Stomach (tissue), 9 donors: ENCODE data around the gene SPACA4. TPM values are rescaled to one million over a fixed set of nuclear protein-coding genes. Genes with fewer than 3 reads are reported as not detected.
A peak's percentile ranks its signal among the peaks of the same experiment; 100 is the strongest.

ENCODE experiments used
- DNase-seq, 2 donors: peaks; one replicate each; pipeline versions ENCODE4 v3.0.0 to v3.0.0-alpha.2; 2013 to 2019
- H3K27ac ChIP-seq, 5 donors: fragments of 200-600 bp in 4 of 5; sonication (generic) in 4 of 5; one replicate each; pipeline ENCODE4 v1.5.1; 2013 to 2019; ENCODE audit warnings: mild to moderate bottlenecking in 1 of 5, moderate library complexity in 1 of 5
- H3K27me3 ChIP-seq, 3 donors: fragments of 200-600 bp; sonication (generic); one replicate each; pipeline ENCODE4 v1.5.1; 2017 to 2019; ENCODE audit warnings: mixed run types in 1 of 3
- H3K36me3 ChIP-seq, 4 donors: fragments of 200-600 bp; sonication (generic); 1 replicate in 3 of 4; 2 replicates in 1 of 4; pipeline ENCODE4 v1.5.1; 2016 to 2019
- H3K4me1 ChIP-seq, 4 donors: fragments of 200-600 bp; sonication (generic); one replicate each; pipeline ENCODE4 v1.5.1; 2016 to 2019
- H3K4me3 ChIP-seq, 4 donors: fragments of 200-600 bp; sonication (generic) in 3 of 4; one replicate each; pipeline ENCODE4 v1.5.1; 2016 to 2019; ENCODE audit warnings: mild to moderate bottlenecking in 1 of 4
- H3K9me3 ChIP-seq, 4 donors: fragments of 200-600 bp; sonication (generic); one replicate each; pipeline ENCODE4 v1.5.1; 2016 to 2019
- EP300 ChIP-seq: sonication (generic); formaldehyde crosslinking; IDR thresholded peaks from one replicate; pipeline ENCODE4 v1.6.1; 2017; ENCODE audit warnings: antibody characterized with exemption
- POLR2A ChIP-seq, 4 donors: fragments of 450-650 bp; IDR thresholded peaks; one replicate each; pipeline ENCODE4 v1.6.1; 2016; ENCODE audit warnings: antibody characterized with exemption in 4 of 4, control low read depth in 2 of 4, mild to moderate bottlenecking in 1 of 4, moderate library complexity in 1 of 4
- POLR2AphosphoS5 ChIP-seq, 3 donors: sonication (generic); formaldehyde crosslinking; IDR thresholded peaks; one replicate each; pipeline ENCODE4 v1.6.1; 2016; ENCODE audit warnings: antibody characterized with exemption in 3 of 3
- WGBS, 5 donors: extraction: QIAGEN DNeasy Blood & Tissue Kit in 3 of 5; methylation state at CpG; one replicate each; pipeline versions ENCODE4 v1.1.5 to v1.1.7; 2013 to 2018; 5-methylcytosine and 5-hydroxymethylcytosine counted together
- intact Hi-C: fragments of 100-400 bp; cut with DNase I; formaldehyde crosslinking; loops from one replicate; pipeline ENCODE4 v1.15.1; 2023; ENCODE audit warnings: low total_unique reads
- polyA plus RNA-seq, 3 donors: library from polyadenylated mRNA; stranded (reverse); fragments of 200-250 nt; gene quantifications; one replicate each; pipeline ENCODE4 v1.2.3, GENCODE V29; 2013
- total RNA-seq, 5 donors: library from RNA; depleted of rRNA; stranded (reverse); fragments of >200 nt; gene quantifications; one replicate each; pipeline versions ENCODE4 v1.1.0 to v1.2.3, GENCODE V29; 2014 to 2016
- TF ChIP-seq, protein P1 (sequence below), 7 experiments: fragments of 450-650 bp in 4 of 7; fragments of 200-600 bp in 3 of 7; sonication (generic) in 3 of 7; IDR thresholded peaks; one replicate each; pipeline ENCODE4 v1.5.1; 2016 to 2019; ENCODE audit warnings: antibody characterized with exemption in 7 of 7, control low read depth in 2 of 7, mild to moderate bottlenecking in 1 of 7
- donor health status: healthy with polysubstance abuse.
- donor health status: Bipolar disorder and iron deficiency.
- donor health status: healthy.

Gene SPACA4
- total and polyA plus RNA-seq, 8 donors: not detected

DNA sequence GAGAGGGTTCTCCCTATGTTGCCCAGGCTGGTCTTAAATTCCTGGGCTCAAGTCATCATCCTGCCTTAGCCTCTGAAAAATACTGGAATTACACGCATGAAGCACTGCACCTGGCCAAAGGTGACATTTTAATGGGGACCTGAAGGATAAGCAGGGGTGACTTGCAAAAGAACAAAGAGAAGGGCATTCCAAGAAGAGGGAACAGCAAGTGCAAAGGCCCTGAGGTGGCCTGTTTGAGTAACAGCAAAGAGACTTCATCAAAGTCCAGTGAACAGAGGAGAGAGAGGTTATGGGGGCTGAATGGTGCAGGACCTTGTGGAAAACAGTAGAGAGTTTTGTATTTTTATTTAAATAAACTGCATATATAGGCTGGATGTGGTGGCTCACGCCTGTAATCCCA, 35.3 kb downstream of the SPACA4 start:
- H3K27me3 ChIP-seq: no peaks in the 10 kb centered on the region
- H3K9me3 ChIP-seq: no peaks in the 10 kb centered on the region
- no peak overlapping the region for H3K4me3 ChIP-seq
- no peak for DNase-seq
- intact Hi-C loops: loop anchor here (10.0 kb wide), 1 partner anchor 103 kb away; the partner anchor contains the start of genes IZUMO1 and RASIP1
- TF ChIP-seq POLR2A (IDR thresholded peaks at IDR 0.05): no peak
- no peak for TF ChIP-seq POLR2AphosphoS5 (IDR thresholded peaks at IDR 0.05)
- no peak for TF ChIP-seq EP300
- TF ChIP-seq, protein P1, sequence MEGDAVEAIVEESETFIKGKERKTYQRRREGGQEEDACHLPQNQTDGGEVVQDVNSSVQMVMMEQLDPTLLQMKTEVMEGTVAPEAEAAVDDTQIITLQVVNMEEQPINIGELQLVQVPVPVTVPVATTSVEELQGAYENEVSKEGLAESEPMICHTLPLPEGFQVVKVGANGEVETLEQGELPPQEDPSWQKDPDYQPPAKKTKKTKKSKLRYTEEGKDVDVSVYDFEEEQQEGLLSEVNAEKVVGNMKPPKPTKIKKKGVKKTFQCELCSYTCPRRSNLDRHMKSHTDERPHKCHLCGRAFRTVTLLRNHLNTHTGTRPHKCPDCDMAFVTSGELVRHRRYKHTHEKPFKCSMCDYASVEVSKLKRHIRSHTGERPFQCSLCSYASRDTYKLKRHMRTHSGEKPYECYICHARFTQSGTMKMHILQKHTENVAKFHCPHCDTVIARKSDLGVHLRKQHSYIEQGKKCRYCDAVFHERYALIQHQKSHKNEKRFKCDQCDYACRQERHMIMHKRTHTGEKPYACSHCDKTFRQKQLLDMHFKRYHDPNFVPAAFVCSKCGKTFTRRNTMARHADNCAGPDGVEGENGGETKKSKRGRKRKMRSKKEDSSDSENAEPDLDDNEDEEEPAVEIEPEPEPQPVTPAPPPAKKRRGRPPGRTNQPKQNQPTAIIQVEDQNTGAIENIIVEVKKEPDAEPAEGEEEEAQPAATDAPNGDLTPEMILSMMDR (IDR thresholded peaks at IDR 0.05): no peak
- H3K27ac ChIP-seq: no peak overlapping the region
- peaks cover 27 to 58% (median 47%) of the 10 kb centered on the region in 4 donors for H3K4me1 ChIP-seq
- WGBS, 5 donors: 94 to 97% (median 96%) methylated on average over 2 of the region's 2 CpGs
- no peaks in the 10 kb centered on the region for H3K36me3 ChIP-seq

DNA sequence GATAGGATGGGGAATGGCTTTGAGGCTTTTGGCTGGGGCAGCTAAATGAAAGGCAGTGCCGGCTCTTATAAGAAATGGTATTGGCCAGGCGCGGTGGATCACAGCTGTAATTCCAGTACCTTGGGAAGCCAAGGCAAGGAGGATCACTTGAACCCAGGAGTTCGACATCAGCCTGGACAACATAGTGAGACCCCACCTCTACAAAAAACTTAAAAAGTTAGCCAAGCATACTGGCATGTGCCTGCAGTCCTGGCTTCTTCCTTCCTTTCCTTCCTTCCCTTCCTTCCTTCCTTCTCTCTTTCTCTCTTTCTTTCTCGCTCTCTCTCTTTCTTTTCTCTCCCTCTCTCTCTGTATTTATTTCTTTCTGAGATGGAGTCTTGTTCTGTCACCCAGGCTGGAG, 36.3 kb downstream of the SPACA4 start:
- intact Hi-C loops: loop anchor here (10.0 kb wide), 1 partner anchor 102 kb away; the partner anchor contains the start of genes IZUMO1 and RASIP1

DNA sequence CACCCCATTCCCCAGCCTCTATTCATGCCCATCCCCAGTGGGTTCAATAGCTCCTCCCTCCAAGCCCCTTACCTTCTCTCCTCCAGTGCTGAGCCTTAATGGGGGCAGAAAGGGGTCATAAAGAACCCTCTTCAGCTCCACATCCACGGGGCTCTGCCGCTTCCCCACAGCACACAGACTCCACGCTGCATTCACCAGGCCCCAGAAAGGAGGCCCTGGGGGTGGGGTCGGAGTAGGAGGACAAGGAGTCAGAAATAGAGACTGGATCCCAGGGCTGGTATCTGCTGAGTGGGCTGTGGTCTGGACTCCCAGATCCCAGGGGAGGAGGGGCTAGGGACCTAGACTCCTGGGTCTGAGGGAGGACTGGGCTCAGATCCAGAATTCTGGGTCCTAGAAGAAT, 37.8 kb downstream of the SPACA4 start:
- Histone ChIP-seq H3K4me3 (peak overlapping the region; percentile 50 to 65 (median 57)), H3K27ac (peak overlapping the region in 2 of 5 donors; percentile 93 to 95), H3K9me3 (no peaks in the 10 kb centered on the region), H3K27me3 (no peaks in the 10 kb centered on the region), H3K4me1 (peaks cover 19 to 44% (median 31%) of the 10 kb centered on the region in 4 donors), H3K36me3 (no peaks in the 10 kb centered on the region)
- WGBS, 5 donors: 71 to 80% (median 76%) methylated on average over 4 of the region's 4 CpGs
- TF ChIP-seq EP300 (no peak), POLR2AphosphoS5 (IDR thresholded peaks at IDR 0.05) (no peak), POLR2A (IDR thresholded peaks at IDR 0.05) (no peak)
- TF ChIP-seq, protein P1 (IDR thresholded peaks at IDR 0.05): no peak
- intact Hi-C loops: loop anchor here (10.0 kb wide), 1 partner anchor 100 kb away; the partner anchor contains the start of genes IZUMO1 and RASIP1
- DNase-seq: peak in 1 of 2 donors; percentile 39

More for the DNA sequence above, 36.3 kb downstream of the SPACA4 start:
- H3K27me3 ChIP-seq: no peaks in the 10 kb centered on the region
- peaks cover 26 to 55% (median 43%) of the 10 kb centered on the region in 4 donors for H3K4me1 ChIP-seq
- H3K9me3 ChIP-seq: no peaks in the 10 kb centered on the region
- DNase-seq: no peak
- H3K27ac ChIP-seq: no peak overlapping the region
- H3K36me3 ChIP-seq: no peaks in the 10 kb centered on the region
- WGBS, 5 donors: 85 to 100% (median 89%) methylated on average over 5 of the region's 5 CpGs
- H3K4me3 ChIP-seq: no peak overlapping the region
- TF ChIP-seq EP300: no peak
- TF ChIP-seq, protein P1 (IDR thresholded peaks at IDR 0.05): no peak
- TF ChIP-seq POLR2A (IDR thresholded peaks at IDR 0.05): no peak
- no peak for TF ChIP-seq POLR2AphosphoS5 (IDR thresholded peaks at IDR 0.05)

DNA sequence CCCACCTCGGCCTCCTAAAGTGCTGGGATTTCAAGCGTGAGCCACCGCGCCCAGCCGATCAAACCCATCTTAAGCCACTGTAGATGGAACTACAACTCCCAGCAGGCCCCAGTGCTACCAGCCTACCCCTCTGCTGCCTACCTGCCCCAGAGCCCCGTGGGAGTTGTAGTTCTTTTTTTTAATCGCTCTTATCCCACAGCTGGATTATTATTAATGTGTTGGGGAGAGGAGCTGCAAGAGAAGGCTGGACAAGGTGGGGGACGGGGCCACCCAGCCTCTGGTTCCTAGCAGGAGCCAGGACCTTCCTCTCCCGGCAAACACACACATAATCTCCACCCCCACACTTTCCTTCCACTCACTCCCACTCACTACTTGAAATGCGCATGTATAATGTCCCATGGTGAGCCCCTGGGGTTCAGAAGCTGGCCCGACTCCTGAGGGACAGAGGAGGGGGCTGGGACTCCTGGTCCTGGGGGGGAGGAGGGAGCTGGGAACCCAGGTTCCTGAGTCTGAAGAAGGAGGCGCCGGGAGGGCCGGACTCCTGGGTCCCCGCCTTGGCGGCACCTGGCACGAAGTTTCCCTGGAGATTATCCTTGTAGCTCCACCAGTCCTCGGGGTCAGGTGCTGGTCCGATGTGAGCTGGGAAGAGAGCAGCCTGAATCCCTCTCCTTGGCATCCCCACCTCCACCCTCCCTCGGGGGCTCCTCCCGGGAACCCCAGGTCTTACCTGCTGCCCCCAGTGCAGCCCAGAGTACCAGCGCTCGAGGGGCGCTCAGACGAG, 38.5 kb downstream of the SPACA4 start:
- Histone ChIP-seq H3K27me3 (no peaks in the 10 kb centered on the region), H3K27ac (peak overlapping the region; percentile 79 to 95 (median 92)), H3K9me3 (no peaks in the 10 kb centered on the region), H3K4me1 (peaks cover 14 to 37% (median 28%) of the 10 kb centered on the region in 4 donors), H3K36me3 (no peaks in the 10 kb centered on the region), H3K4me3 (peak overlapping the region; percentile 50 to 65 (median 57))
- WGBS, 5 donors: 1 to 5% (median 4%) methylated on average over 16 to 25 of the region's 25 CpGs
- TF ChIP-seq EP300 (no peak), POLR2A (IDR thresholded peaks at IDR 0.05) (no peak), POLR2AphosphoS5 (IDR thresholded peaks at IDR 0.05) (no peak)
- TF ChIP-seq, protein P1 (IDR thresholded peaks at IDR 0.05): no peak
- intact Hi-C loops: loop anchor here (10.0 kb wide), 1 partner anchor 100 kb away; the partner anchor contains the start of genes IZUMO1 and RASIP1
- DNase-seq: peak; percentile 83 to 92
